Measurements from ENCODE around the gene OTX1.

The OTX1 gene

DNA sequence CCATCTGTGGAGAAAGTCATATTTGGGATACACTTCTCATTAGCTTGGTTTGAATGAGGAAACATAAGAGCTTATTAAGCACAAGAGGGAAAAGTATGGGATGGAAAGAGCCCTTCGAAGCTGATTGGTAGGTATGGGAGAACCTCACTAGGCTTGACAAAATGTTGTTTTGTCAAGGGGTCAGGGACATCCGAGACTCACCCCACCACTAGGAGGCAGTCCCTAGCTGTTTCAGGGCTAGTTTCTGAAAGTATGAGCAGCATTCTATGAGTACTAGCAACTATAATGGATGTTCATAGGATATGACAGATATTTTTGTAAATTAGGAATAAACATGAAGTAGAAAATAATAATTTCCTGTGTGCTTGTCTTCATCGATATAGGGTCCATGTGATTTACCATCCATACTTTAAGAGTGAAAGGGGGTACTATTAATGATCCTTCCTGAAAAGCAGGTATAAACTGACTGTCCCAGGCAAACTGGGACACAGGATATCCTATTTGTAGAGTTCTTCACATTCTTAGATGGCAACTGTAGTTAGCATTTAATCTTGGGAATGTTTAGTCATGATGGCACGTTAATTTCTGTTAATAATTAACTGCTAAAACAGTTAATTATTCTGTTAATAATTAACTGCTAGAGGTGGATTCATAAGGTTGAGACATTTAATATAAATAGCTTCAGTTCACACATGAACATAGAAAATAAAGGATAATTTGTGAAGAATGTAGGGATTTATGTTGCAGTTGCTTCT is 28.4 kb downstream of the OTX1 start:
- Histone ChIP-seq H3K4me3 (no peak overlapping the region), H3K27ac (no peak overlapping the region)
- TF ChIP-seq, protein P1, sequence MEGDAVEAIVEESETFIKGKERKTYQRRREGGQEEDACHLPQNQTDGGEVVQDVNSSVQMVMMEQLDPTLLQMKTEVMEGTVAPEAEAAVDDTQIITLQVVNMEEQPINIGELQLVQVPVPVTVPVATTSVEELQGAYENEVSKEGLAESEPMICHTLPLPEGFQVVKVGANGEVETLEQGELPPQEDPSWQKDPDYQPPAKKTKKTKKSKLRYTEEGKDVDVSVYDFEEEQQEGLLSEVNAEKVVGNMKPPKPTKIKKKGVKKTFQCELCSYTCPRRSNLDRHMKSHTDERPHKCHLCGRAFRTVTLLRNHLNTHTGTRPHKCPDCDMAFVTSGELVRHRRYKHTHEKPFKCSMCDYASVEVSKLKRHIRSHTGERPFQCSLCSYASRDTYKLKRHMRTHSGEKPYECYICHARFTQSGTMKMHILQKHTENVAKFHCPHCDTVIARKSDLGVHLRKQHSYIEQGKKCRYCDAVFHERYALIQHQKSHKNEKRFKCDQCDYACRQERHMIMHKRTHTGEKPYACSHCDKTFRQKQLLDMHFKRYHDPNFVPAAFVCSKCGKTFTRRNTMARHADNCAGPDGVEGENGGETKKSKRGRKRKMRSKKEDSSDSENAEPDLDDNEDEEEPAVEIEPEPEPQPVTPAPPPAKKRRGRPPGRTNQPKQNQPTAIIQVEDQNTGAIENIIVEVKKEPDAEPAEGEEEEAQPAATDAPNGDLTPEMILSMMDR (IDR thresholded peaks at IDR 0.05): no peak
- DNase-seq (ENCODE audit: low spot score): no peak

DNA sequence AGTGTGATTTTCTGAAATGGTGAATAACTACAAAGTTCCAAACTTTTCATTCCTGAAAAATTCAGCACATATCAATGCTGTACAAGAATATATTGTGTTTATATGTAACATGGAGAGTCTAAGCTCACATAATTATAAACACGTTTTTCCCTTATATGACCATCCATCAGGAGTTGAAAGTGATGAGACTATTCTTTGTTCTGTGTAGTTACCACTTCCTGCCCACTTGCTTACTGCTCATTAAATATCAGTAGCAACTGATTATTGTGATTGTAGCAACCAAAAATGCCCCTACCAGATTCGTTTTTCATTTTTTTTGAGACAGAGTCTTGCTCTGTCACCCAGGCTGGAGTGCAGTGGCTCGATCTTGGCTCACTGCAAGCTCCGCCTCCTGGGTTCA is 30.8 kb downstream of the OTX1 start:
- DNase-seq (ENCODE audit: low spot score): no peak
- Histone ChIP-seq H3K4me3 (no peak overlapping the region), H3K27ac (no peak overlapping the region)
- TF ChIP-seq, protein P1 (IDR thresholded peaks at IDR 0.05): no peak

DNA sequence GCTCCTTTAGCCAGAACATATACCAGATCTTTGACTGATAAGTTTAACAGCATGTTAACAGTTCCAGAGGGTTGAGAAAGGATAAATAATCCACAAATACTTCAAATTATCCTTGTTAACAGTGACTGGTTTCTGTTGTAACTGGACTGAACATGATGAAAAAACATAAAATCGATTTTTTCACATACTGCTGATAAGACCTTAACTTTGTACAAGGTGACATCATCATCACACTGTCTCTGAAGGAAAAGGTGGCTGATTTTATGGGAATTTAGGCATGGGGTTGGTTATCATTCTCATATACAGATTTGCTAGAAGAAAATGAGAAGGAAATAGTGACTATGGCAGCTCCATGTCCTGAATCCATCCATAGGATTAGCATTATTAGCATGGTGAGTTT is 36.1 kb downstream of the OTX1 start:
- no peak for DNase-seq (ENCODE audit: low spot score)
- Histone ChIP-seq H3K27ac (no peak overlapping the region), H3K4me3 (no peak overlapping the region)
- TF ChIP-seq, protein P1 (IDR thresholded peaks at IDR 0.05): no peak

DNA sequence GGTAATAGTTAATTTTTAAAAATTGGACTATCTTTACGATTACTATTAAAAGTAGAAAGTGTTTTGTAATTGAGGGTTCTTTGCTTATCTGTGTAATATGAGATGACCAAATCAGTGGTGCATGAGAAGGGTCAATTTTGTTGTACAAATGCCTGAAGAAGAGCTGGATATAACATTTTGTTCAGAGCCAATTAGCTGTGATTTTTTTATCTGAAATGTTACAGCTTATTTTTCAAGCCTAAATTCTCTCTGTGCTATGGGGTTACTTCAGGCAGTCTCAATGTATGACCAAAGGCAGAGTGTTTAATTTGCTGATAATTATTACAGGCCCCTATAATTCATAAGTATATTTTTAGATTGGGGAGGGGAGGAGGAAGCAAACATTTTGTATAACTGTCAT is 41.8 kb downstream of the OTX1 start:
- Histone ChIP-seq H3K27ac (no peak overlapping the region), H3K4me3 (no peak overlapping the region)
- no peak for DNase-seq (ENCODE audit: low spot score)

DNA sequence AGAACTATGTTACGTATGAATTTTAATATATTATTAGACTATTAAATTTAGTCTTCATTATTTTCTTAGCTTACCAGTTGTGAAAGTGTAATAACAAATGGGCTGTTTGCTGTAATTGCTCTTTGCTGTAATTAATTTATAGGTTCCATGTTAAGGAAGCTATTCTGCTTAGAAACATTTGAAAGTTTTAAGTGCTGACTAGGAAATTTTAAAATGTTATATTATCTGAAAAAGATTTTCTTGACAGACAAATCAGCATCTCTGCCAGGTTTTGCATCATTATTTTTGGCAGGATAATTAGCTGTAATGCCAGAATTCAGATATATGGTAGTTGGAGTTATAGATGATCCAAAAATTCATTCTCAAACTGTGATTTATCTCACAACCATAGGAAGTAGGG is 42.2 kb downstream of the OTX1 start:
- TF ChIP-seq, protein P1 (IDR thresholded peaks at IDR 0.05): no peak
- no peak overlapping the region for H3K4me3 ChIP-seq
- no peak for DNase-seq (ENCODE audit: low spot score)
- no peak overlapping the region for H3K27ac ChIP-seq

More for the DNA sequence above, 41.8 kb downstream of the OTX1 start:
- TF ChIP-seq, protein P1 (IDR thresholded peaks at IDR 0.05): no peak

DNA sequence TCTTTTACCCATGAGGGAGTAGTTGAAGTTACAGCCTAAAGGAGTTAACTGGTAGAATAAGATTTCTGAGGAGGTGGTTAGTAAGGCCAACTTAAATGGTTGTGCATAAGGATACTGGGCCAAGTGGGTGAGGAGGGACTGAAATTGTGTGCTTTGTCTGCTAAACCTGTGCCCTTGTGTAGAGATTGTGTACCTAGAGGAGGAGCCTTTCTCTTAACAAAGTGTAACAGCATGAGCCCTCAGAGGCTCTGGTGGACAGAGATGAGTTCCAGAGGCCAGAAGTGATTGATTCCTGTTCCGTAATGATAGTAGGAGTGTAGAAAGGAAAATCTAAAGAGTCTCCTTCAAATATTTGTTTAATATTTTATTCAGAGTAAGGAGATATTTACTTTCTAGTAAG is 42.9 kb downstream of the OTX1 start:
- DNase-seq (ENCODE audit: low spot score): no peak
- H3K4me3 ChIP-seq: no peak overlapping the region
- H3K27ac ChIP-seq: no peak overlapping the region
- TF ChIP-seq, protein P1 (IDR thresholded peaks at IDR 0.05): no peak

DNA sequence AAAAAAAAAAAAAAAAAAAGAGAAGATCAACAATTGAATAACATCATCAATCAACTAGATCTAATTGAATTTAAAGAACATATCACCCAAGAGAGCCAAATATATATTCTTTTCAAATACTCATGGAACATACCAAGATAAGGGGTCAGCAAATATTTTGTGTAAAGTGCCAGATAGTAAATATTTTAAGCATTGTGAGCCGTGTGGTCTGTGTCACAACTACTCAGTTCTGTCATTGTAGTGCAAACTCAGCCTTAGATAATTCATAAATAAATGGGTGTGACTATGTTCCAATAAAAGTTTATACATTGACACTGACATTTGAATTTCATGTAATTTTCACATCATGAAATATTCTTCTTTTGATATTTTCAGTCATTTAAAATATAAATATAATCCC is 45.9 kb downstream of the OTX1 start:
- H3K4me3 ChIP-seq: no peak overlapping the region
- no peak for DNase-seq (ENCODE audit: low spot score)
- TF ChIP-seq, protein P1 (IDR thresholded peaks at IDR 0.05): no peak
- no peak overlapping the region for H3K27ac ChIP-seq

Data from coronary artery (tissue), 2 donors.